SIG-M5 treated with dmso at 0.1 percent for 504 hours (cell line): ENCODE data around the gene AP4M1.

Source experiments
- DNase-seq: peaks from one replicate; lab custom pipeline; 2025; ENCODE audit not compliant: unreplicated experiment; lab: John Stamatoyannopoulos, UW

The AP4M1 gene, protein sequence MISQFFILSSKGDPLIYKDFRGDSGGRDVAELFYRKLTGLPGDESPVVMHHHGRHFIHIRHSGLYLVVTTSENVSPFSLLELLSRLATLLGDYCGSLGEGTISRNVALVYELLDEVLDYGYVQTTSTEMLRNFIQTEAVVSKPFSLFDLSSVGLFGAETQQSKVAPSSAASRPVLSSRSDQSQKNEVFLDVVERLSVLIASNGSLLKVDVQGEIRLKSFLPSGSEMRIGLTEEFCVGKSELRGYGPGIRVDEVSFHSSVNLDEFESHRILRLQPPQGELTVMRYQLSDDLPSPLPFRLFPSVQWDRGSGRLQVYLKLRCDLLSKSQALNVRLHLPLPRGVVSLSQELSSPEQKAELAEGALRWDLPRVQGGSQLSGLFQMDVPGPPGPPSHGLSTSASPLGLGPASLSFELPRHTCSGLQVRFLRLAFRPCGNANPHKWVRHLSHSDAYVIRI

DNA sequence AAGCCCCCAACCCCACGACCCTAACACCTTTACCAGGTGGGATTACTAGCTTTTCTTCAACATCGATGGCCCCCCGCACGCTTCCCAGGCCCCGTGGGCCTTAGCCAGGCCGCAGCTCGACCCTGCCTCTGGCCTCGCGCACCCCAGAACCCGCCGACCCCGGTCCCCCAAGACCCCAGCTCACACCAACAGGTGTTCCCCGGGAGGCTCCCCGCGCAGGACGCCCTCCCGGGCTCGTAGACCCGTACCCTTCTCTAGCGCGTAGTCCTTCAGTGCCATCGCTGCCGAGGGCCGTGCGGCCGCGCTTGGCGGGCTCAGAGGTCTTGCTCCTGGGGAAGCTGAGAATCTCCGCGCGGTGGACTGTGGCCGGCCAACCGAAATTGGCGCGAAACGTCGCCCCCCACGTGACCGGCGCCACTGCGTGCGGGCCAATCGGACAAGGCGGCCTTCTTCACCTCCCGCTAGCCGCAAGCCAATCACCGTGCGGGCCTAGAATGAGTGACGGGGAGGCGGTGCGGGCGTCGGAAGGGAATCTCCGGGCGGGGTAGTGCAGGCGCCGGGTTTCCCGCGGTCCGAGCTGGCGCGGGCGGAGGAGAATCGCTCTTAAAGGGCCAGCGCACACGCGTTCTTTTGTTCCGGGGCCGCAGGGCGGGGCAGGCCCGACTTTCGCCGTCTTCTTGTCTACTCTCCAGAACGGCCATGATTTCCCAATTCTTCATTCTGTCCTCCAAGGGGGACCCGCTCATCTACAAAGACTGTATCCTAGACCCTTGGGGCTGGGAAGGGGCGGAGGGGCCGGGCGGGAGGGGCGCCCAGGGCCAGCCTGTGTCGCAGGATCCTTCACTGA lies at the start of gene AP4M1, which contains the start of gene MCM7:
Gene AP4M1 (plus strand): TSS at position 628 of the 847 bp plus-strand sequence. CDS start 72 bp downstream, at position 700.
Gene MCM7 (minus strand): TSS at position 382 of the 847 bp plus-strand sequence. CDS start 103 bp downstream, at position 279.
- DNase-seq = peak; percentile 99

GRCh38 chr7:100053215-100053614 lies 48.2 kb upstream of the AP4M1 start:
- DNase-seq = peak; percentile 63

DNA sequence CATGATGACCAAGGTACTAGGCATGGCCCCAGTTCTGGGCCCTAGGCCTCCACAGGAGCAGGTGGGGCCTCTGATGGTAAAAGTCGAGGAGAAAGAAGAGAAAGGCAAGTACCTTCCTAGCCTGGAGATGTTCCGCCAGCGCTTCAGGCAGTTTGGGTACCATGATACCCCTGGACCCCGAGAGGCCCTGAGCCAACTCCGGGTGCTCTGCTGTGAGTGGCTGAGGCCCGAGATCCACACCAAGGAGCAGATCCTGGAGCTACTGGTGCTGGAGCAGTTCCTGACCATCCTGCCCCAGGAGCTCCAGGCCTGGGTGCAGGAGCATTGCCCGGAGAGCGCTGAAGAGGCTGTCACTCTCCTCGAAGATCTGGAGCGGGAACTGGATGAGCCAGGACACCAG lies 44.4 kb upstream of the AP4M1 start:
- DNase-seq = no peak

- DNase-seq = no peak
These were observed 42.1 kb upstream of the AP4M1 start for GRCh38 chr7:100059251-100059739.

DNA sequence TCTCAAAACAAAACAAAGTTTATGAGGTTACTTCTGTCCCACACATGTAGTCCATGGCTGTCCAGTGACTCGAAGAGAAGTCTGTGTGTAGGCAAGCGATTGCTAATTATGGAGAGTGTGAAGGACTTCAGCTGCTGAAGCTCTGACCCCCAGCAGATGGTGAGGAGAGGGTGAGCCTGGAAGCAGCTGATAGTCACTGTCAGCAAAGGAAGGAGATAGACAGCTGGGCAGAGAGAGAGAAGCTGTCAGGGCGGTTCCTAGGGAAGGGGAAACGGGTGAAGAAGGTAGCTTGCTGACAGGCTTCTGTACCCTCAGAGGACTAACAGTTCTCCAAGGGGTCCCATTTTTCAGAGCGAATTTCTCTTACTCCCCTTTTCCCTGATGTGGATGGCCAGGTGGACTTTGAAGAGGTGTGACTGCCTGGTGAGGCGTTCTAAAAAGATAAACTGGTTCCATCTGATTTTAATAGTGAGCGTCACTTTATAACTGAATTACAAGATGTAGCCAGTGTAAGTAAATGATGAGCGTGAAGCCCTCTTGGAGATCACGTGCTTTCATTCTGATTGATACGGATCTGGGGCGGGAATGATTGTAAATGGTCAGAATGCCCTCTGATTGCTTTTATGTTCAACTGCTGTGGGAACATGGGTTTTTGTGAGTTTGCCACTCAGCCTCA lies 39.8 kb upstream of the AP4M1 start:
- DNase-seq = no peak

- DNase-seq = no peak
These were observed 38.1 kb upstream of the AP4M1 start for GRCh38 chr7:100063376-100063775.

DNA sequence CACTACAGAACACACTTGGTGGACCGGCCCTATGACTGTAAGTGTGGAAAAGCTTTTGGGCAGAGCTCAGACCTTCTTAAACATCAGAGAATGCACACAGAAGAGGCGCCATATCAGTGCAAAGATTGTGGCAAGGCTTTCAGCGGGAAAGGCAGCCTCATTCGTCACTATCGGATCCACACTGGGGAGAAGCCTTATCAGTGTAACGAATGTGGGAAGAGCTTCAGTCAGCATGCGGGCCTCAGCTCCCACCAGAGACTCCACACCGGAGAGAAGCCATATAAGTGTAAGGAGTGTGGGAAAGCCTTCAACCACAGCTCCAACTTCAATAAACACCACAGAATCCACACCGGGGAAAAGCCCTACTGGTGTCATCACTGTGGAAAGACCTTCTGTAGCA lies 37.3 kb upstream of the AP4M1 start:
- no peak for DNase-seq

DNA sequence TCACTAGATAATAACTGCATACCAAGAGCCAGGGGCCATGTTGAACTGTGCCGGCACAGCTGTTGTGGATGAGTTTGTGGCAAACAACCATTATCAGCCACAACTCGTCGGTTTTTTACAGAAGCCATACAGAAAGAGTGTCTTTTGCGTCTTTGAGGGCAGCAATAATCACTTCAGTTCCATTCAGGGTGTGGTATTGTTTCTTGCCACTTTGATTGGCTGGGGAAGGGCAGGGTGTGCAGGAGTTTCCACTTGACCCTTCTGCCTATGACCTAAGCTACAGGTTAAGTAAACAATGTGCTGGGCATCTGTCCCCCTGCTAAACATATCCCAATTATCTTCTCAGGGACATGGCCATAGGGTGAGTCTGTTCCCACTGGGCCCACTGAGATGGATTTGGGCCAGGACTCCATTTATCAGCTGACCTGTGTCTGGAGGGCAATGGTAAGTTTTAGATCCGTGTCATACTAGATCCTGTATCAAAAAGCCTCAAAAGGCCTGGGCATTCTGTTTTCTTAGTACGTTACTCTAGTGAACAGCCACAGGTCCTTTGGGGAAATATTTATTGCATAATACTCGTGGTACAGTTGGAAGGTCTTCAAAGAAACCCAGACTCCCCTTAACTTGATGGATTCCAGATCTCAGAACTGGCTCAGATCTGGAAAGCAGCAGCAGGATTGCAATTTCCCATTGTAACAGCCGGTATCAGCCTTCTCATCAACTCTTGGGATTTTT lies 35.8 kb upstream of the AP4M1 start:
- no peak for DNase-seq

DNA sequence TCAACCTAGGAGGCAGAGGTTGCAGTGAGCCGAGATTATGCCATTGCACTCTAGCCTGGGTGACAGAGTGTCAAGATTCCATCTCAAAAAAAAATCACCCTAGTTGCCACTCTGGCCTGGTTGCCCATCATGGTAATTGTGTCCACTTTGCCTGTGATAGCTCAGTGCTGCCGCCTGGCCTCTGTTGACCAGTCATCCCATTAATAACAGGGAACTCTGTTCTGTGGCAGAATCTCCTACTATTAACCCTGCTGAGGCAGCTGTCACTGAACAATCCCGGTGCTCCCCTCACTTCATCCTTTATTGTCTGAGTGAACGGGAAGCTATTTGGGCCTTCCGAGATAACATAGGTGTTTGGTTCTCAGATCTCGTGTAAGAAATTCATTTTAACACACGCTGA lies 34.5 kb upstream of the AP4M1 start:
- DNase-seq = no peak

DNA sequence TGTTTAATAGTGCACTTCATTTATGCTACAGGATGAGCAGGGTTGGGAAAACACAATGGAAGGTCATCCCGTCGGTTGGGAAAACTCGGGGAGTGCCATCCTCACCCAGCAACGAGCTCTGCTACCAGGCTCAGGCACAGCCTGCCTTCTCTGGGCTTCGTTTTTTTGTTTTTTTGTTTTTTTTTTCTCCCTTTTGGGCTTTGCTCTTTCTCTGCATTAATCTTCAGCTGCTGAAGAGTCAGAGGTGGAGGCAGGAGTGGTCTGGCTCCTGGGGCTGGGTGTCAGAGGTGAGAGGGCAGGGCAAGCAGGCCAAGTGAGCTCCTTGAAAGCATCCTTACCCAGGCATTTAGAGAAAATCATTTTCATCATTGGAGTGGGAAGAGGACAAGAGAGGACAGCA lies 31.5 kb upstream of the AP4M1 start:
- no peak for DNase-seq

DNA sequence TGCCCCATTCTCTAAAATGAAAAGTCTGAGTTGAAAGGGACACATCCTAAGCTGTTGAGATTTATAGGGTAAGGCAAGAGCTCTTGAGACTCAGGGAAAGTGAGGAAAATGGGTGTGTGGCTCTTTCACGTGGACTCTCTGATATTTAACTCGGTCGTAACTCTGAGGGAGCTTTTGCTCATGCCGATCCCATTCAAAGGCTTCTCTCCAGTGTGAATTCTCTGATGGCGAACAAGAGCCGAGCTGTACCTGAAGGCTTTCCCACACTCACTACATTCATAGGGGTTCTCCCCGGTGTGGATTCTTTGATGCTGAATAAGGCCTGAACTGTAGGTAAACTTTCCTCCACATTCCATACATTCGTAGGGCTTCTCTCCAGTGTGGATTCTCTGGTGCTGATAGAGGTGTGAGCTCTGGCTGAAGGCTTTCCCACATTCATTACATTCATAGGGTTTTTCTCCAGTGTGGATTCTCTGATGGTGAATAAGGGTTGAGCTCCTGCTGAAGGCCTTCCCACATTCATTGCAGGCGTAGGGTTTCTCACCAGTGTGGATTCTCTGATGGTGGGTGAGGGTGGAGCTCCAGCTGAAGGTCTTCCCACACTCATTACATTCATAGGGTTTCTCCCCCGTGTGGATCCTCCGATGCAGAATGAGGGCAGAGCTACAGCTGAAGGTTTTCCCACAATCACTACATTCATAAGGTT lies 30.3 kb upstream of the AP4M1 start:
- no peak for DNase-seq

- no peak for DNase-seq
These were observed 29.0 kb upstream of the AP4M1 start for GRCh38 chr7:100072462-100072861.

DNA sequence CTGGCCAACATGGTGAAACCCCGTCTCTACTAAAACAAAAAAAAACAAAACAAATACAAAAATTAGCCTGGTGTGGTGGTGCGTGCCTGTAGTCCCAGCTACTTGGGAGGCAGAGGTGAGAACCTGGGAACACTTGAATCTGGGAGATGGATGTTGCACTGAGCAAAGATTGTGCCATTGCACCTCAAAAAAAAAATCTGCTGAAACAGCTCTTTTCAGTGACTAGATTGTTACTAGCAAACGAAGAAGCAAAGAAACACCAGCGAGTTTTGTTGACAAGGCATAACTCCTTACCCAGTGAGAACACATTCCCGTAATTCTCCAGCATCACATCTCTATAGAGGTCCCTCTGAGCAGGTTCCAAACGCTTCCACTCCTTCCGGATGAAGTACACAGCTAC lies 26.6 kb upstream of the AP4M1 start:
- no peak for DNase-seq

GRCh38 chr7:100075418-100075817 lies 26.0 kb upstream of the AP4M1 start:
- no peak for DNase-seq

- DNase-seq = no peak
These were observed 24.2 kb upstream of the AP4M1 start for GRCh38 chr7:100077205-100077604.

DNA sequence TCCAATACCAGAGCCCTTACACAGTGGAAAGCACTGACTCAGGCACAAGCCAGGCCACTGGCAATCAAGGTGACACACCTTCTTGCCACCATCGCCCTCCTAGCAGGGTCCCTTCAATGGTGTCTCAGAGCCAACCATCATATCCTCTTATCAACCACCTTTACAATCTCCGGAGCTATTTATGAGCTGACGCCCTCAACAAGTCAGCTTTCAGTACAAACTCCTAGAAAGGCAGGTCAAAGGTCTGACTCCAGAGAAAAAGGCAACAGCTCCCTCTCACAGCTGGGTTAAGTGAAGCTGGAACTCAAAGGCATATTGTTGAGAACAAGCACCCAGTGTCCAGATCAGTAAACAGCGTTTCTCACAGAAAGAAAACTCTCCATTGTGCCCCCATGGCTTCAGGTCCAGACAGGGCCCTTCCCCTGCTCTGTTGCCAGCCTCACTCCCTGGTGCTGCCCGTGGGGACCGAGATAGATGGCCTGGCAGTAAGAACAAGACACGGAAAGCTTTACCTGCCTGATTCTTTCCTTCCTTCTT lies 22.4 kb upstream of the AP4M1 start:
- no peak for DNase-seq

- DNase-seq = no peak
These were observed 20.4 kb upstream of the AP4M1 start for GRCh38 chr7:100080907-100081534.

DNA sequence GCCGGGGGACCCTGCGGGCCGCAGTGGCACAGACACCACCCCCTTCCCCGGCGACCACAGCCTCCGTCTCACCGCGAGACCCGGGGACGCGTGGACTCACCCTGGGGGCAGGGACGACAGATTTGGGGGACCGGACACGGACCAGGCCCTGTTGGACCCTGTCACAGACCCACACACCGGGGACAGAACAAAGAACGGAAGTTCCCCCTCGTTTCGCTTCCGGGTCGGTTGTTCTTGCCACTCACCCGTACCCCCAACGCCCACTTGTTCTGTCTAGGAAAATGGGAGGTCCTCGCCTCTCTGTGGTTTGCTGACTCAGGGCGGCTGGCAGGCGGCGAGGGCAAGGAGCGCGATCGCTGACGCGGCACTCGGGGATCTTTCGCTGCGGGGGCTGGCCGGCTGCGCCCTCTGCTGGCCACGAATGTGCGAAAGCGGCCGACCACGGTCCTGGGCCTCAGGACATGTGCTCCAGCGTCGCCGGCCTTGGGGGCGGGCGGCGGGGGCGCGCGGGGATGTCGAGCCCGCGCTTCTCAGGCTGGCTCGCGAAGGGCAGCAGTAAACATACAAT lies 19.8 kb upstream of the AP4M1 start, which contains the start of gene ZNF3:
Gene ZNF3 (minus strand): TSS at position 189 of the 568 bp plus-strand sequence. CDS start 4,366 bp downstream, outside the sequence.
- peak; percentile 98 for DNase-seq

- DNase-seq = no peak
These were observed 18.5 kb upstream of the AP4M1 start for GRCh38 chr7:100082978-100083377.
